Measurements from ENCODE around the gene ATXN2.
"Not testable (repeated sequence)": the region's sequence is repeated elsewhere in the genome, so short reads cannot be mapped to it uniquely, and the experiment has no call there.

Gene ATXN2

GRCh38 chr12:111596985-111597830 lies 1.9 kb downstream of the ATXN2 start:
- DNase-seq = peak; percentile 72
- Histone ChIP-seq H3K9me3 (ENCODE audit: severe bottlenecking) (no peaks in the 10 kb centered on the region), H3K36me3 (peaks cover 2% of the 10 kb centered on the region), H3K27me3 (ENCODE audit: insufficient read depth, low read depth, severe bottlenecking) (no peaks in the 10 kb centered on the region), H3K27ac (peak overlapping the region; percentile 98), H3K4me3 (ENCODE audit: low read depth, low read length) (peak overlapping the region; percentile 96)
- no peak for TF ChIP-seq CTCF (IDR thresholded peaks at IDR 0.05; ENCODE audit: low read depth, low read length)

GRCh38 chr12:111595341-111595835 lies 3.7 kb downstream of the ATXN2 start:
- DNase-seq; H3K4me3 ChIP-seq (ENCODE audit: low read depth, low read length); H3K36me3 ChIP-seq; H3K9me3 ChIP-seq (ENCODE audit: severe bottlenecking); H3K27ac ChIP-seq; H3K27me3 ChIP-seq (ENCODE audit: insufficient read depth, low read depth, severe bottlenecking): not testable (repeated sequence)

- not testable (repeated sequence) for H3K27ac ChIP-seq; DNase-seq; H3K9me3 ChIP-seq (ENCODE audit: severe bottlenecking)
Observed at GRCh38 chr12:111591399-111592010, 7.6 kb downstream of the ATXN2 start.

GRCh38 chr12:111590552-111590951 lies 8.6 kb downstream of the ATXN2 start:
- peaks cover 4% of the 10 kb centered on the region; the same call in 1 of the 2 replicates for H3K36me3 ChIP-seq
- H3K27me3 ChIP-seq (ENCODE audit: insufficient read depth, low read depth, severe bottlenecking) = no peaks in the 10 kb centered on the region
- no peaks in the 10 kb centered on the region for H3K9me3 ChIP-seq (ENCODE audit: severe bottlenecking)
- H3K4me3 ChIP-seq (ENCODE audit: low read depth, low read length) = no peak overlapping the region
- DNase-seq = no peak
- H3K27ac ChIP-seq = no peak overlapping the region
- no peak for TF ChIP-seq CTCF (IDR thresholded peaks at IDR 0.05; ENCODE audit: low read depth, low read length)

More at GRCh38 chr12:111591399-111592010, 7.6 kb downstream of the ATXN2 start:
- not testable (repeated sequence) for H3K36me3 ChIP-seq; H3K4me3 ChIP-seq (ENCODE audit: low read depth, low read length); H3K27me3 ChIP-seq (ENCODE audit: insufficient read depth, low read depth, severe bottlenecking)

- no peak overlapping the region for H3K27ac ChIP-seq
- H3K36me3 ChIP-seq = peaks cover 4% of the 10 kb centered on the region; the same call in 1 of the 2 replicates
- no peak overlapping the region for H3K4me3 ChIP-seq (ENCODE audit: low read depth, low read length)
- no peaks in the 10 kb centered on the region for H3K27me3 ChIP-seq (ENCODE audit: insufficient read depth, low read depth, severe bottlenecking)
- TF ChIP-seq CTCF (IDR thresholded peaks at IDR 0.05; ENCODE audit: low read depth, low read length) = no peak
- DNase-seq = no peak
- H3K9me3 ChIP-seq (ENCODE audit: severe bottlenecking) = no peaks in the 10 kb centered on the region
Observed at GRCh38 chr12:111589601-111590000, 9.5 kb downstream of the ATXN2 start.

- Histone ChIP-seq H3K27ac (no peak overlapping the region), H3K36me3 (peaks cover 4% of the 10 kb centered on the region; the same call in 1 of the 2 replicates), H3K27me3 (ENCODE audit: insufficient read depth, low read depth, severe bottlenecking) (no peaks in the 10 kb centered on the region), H3K9me3 (ENCODE audit: severe bottlenecking) (no peaks in the 10 kb centered on the region), H3K4me3 (ENCODE audit: low read depth, low read length) (no peak overlapping the region)
- no peak for TF ChIP-seq CTCF (IDR thresholded peaks at IDR 0.05; ENCODE audit: low read depth, low read length)
- no peak for DNase-seq
Observed at GRCh38 chr12:111588010-111588409, 11.1 kb downstream of the ATXN2 start.
